Gastrocnemius medialis (tissue), 4 donors: ENCODE results near the gene NID1.
"Not testable (repeated sequence)": the region's sequence is repeated elsewhere in the genome, so short reads cannot be mapped to it uniquely, and the experiment has no call there.

ENCODE experiments used
- CTCF ChIP-seq, 5 experiments: fragments of 450-650 bp in 3 of 5; fragments of 200-600 bp in 2 of 5; sonication (generic) in 2 of 5; IDR thresholded peaks in 4 of 5; conservative IDR thresholded peaks in 1 of 5; 1 replicate in 4 of 5; 2 replicates in 1 of 5; pipeline ENCODE4 v1.5.1; 2016 to 2019; ENCODE audit warnings: antibody characterized with exemption in 5 of 5, mild to moderate bottlenecking in 3 of 5, moderate library complexity in 3 of 5
- POLR2A ChIP-seq, 2 donors: fragments of 450-650 bp; IDR thresholded peaks; one replicate each; pipeline ENCODE4 v1.6.1; 2017; ENCODE audit warnings: antibody characterized with exemption in 2 of 2, mild to moderate bottlenecking in 2 of 2, moderate library complexity in 2 of 2

GRCh38 chr1:236078077-236078476, 13.2 kb upstream of the NID1 start:
- not testable (repeated sequence) for TF ChIP-seq CTCF (IDR thresholded peaks at IDR 0.05 in 4 of 5, conservative IDR thresholded peaks at IDR 0.05 in 1 of 5); POLR2A (IDR thresholded peaks at IDR 0.05)
